Panc1 (cell line): Measurements from ENCODE around the gene CTXN1. TPM values are rescaled to one million over a fixed set of nuclear protein-coding genes. Genes with fewer than 3 reads are reported as not detected.

ENCODE experiments used
- ATAC-seq: fragments of 200-7000 bp; cut with Tn5 transposase; 2 replicates; pipeline ENCODE4 v1.9.1; 2020; ENCODE audit warnings: mild to moderate bottlenecking, moderate library complexity
- BruUV-seq: library from RNA; stranded (reverse); fragments of 400-500 nt; replicated peaks from 2 replicates; lab custom pipeline; 2021; lab: Mats Ljungman, UMichigan
- CTCF ChIA-PET: fragments of 300-600 bp; sonication (Branson Sonifier 250); formaldehyde crosslinking; loops from one replicate; lab custom pipeline; 2022; ENCODE audit warnings: antibody characterized with exemption; lab: Charles Lee
- POLR2A ChIA-PET: fragments of 300-600 bp; sonication (Branson Sonifier 250); formaldehyde crosslinking; loops from one replicate; lab custom pipeline; 2022; ENCODE audit warnings: antibody characterized with exemption; lab: Charles Lee
- DNase-seq: peaks from one replicate; pipeline ENCODE4 v3.0.0-alpha.2; 2010; ENCODE audit warnings: low read depth, low spot score
- H3K27ac ChIP-seq: 2 replicates; pipeline ENCODE4 v1.5.1; 2011; ENCODE audit warnings: mild to moderate bottlenecking, low read length, inconsistent platforms
- H3K27me3 ChIP-seq: fragments of 200-500 bp; sonication (Bioruptor generic); 2 replicates; pipeline ENCODE4 v1.6.0; 2014; ENCODE audit warnings: low read length, inconsistent platforms; ENCODE audit not compliant: control insufficient read depth, insufficient read depth
- H3K36me3 ChIP-seq: fragments of 200-500 bp; sonication (Bioruptor generic); 2 replicates; pipeline ENCODE4 v1.5.1; 2014; ENCODE audit warnings: inconsistent platforms, mild to moderate bottlenecking, low read length, moderate library complexity; ENCODE audit not compliant: control insufficient read depth, insufficient read depth
- H3K4me1 ChIP-seq: 2 replicates; pipeline ENCODE4 v1.5.1; 2011; ENCODE audit warnings: inconsistent platforms, mild to moderate bottlenecking, low read length, moderate library complexity; ENCODE audit not compliant: control insufficient read depth, insufficient read depth
- H3K4me3 ChIP-seq, 2 experiments: 2 replicates each; pipeline ENCODE4 v1.5.1; 2011 to 2012; ENCODE audit warnings: low read depth in 2 of 2, low read length in 2 of 2, mild to moderate bottlenecking in 2 of 2, inconsistent platforms in 1 of 2, moderate library complexity in 1 of 2
- H3K9me3 ChIP-seq: fragments of 200-500 bp; sonication (Bioruptor generic); 2 replicates; pipeline ENCODE4 v1.5.1; 2014; ENCODE audit warnings: low read depth, mild to moderate bottlenecking, inconsistent platforms, low read length, moderate library complexity; ENCODE audit not compliant: control insufficient read depth, insufficient read depth
- CTCF ChIP-seq: fragments of 450-650 bp; IDR thresholded peaks from 2 replicates; pipeline ENCODE4 v1.5.1; 2017; ENCODE audit warnings: mild to moderate bottlenecking
- POLR2AphosphoS5 ChIP-seq: IDR thresholded peaks from 2 replicates; pipeline ENCODE4 v1.6.1; 2012; ENCODE audit warnings: mild to moderate bottlenecking, low read depth, low read length, moderate library complexity
- REST ChIP-seq, 2 experiments: IDR thresholded peaks; 2 replicates each; pipeline ENCODE4 v1.6.1; 2011 to 2012; ENCODE audit warnings: low read depth in 2 of 2, control low read depth in 1 of 2, low read length in 1 of 2, mild to moderate bottlenecking in 1 of 2, moderate library complexity in 1 of 2; ENCODE audit not compliant: insufficient read depth in 1 of 2
- SIN3A ChIP-seq: IDR thresholded peaks from 2 replicates; pipeline ENCODE4 v1.6.1; 2012; ENCODE audit warnings: low read depth, mild to moderate bottlenecking, low read length, moderate library complexity, borderline replicate concordance; ENCODE audit not compliant: insufficient read depth
- TCF7L2 ChIP-seq: IDR thresholded peaks from 2 replicates; pipeline ENCODE4 v1.6.1; 2011; ENCODE audit warnings: mild to moderate bottlenecking, low read depth, low read length, inconsistent platforms
- in situ Hi-C: cut with HindIII; loops from 2 replicates; pipeline ENCODE4 v1.10.0; 2016; ENCODE audit warnings: low sequenced_read_pairs, low pct_unique_long_range_greater_than_20kb
- intact Hi-C: fragments of 100-400 bp; cut with micrococcal nuclease; formaldehyde crosslinking; loops from one replicate; pipeline ENCODE4 v1.10.0; 2022; ENCODE audit not compliant: unreplicated experiment
- total RNA-seq: library from RNA; stranded (reverse); gene quantifications from one replicate; pipeline ENCODE4 v1.2.1, GENCODE V29; 2021; ENCODE audit not compliant: unreplicated experiment

Gene CTXN1
- total RNA-seq, 1 experiment from 2014 or later: 89.4 TPM

- POLR2A ChIA-PET: no interaction called here
- no peaks in the 10 kb centered on the region for H3K27me3 ChIP-seq
- no peaks in the 10 kb centered on the region for H3K36me3 ChIP-seq
- CTCF ChIA-PET: interaction anchor here (0.6 kb wide), 1 partner anchor 12 kb away, joined by 4 read pairs; no protein-coding TSS in a partner anchor
- H3K27ac ChIP-seq: no peak overlapping the region
- ATAC-seq: no peak
- no peaks in the 10 kb centered on the region for H3K9me3 ChIP-seq
- no TSS peak for BruUV-seq
- in situ Hi-C loops (no loop called here), intact Hi-C loops (no loop called here)
- TF ChIP-seq REST (IDR thresholded peaks at IDR 0.05; ENCODE audit: insufficient read depth in 1 of 2, low read depth in 2 of 2, low read length in 1 of 2) (no peak), TCF7L2 (no peak), POLR2AphosphoS5 (no peak)
- H3K4me1 ChIP-seq: peaks cover 10% of the 10 kb centered on the region
- no peak for DNase-seq
- H3K4me3 ChIP-seq: no peak overlapping the region
Observed at GRCh38 chr19:7912144-7912696, 13.7 kb downstream of the CTXN1 start.

- intact Hi-C loops (no loop called here), in situ Hi-C loops (no loop called here)
- no TSS peak for BruUV-seq
- Histone ChIP-seq H3K4me1 (peaks cover 10% of the 10 kb centered on the region), H3K4me3 (no peak overlapping the region), H3K27ac (no peak overlapping the region), H3K27me3 (no peaks in the 10 kb centered on the region), H3K9me3 (no peaks in the 10 kb centered on the region), H3K36me3 (no peaks in the 10 kb centered on the region)
- CTCF ChIA-PET: interaction anchor here (0.6 kb wide), 1 partner anchor 13 kb away, joined by 4 read pairs; no protein-coding TSS in a partner anchor
- POLR2A ChIA-PET: no interaction called here
- ATAC-seq (no peak), DNase-seq (no peak)
- TF ChIP-seq CTCF: no peak
- no peak for TF ChIP-seq REST (IDR thresholded peaks at IDR 0.05; ENCODE audit: insufficient read depth in 1 of 2, low read depth in 2 of 2, low read length in 1 of 2)
- no peak for TF ChIP-seq TCF7L2
- no peak for TF ChIP-seq POLR2AphosphoS5
- TF ChIP-seq SIN3A: no peak
Observed at GRCh38 chr19:7911508-7912143, 14.3 kb downstream of the CTXN1 start.
